ENCODE data around the gene DMTF1. TPM values are rescaled to one million over a fixed set of nuclear protein-coding genes. Genes with fewer than 3 reads are reported as not detected.
A peak's percentile ranks its signal among the peaks of the same experiment; 100 is the strongest.

Gene DMTF1
- total and polyA plus RNA-seq, 2 of the 8 experiments (the other 6 are each of a cell fraction or from before 2014, with no cell fraction given) = 86.0 to 115 TPM

GRCh38 chr7:87129332-87129731 lies 22.9 kb upstream of the DMTF1 start (continued):
- TF ChIP-seq CHD7 (IDR thresholded peaks at IDR 0.05; ENCODE audit: insufficient replicate concordance, low read length) = peak; percentile 79
- no peak for TF ChIP-seq ZNF274 (IDR thresholded peaks at IDR 0.05; ENCODE audit: borderline replicate concordance, extremely low read depth, low read length)
- no peak for TF ChIP-seq POU5F1 (IDR thresholded peaks at IDR 0.05; ENCODE audit: low read depth, low read length)
- no peak for TF ChIP-seq SUZ12 (IDR thresholded peaks at IDR 0.05; ENCODE audit: low read length)
- no peak for TF ChIP-seq USF2 (IDR thresholded peaks at IDR 0.05; ENCODE audit: low read length)
- no peak for TF ChIP-seq ATF3 (IDR thresholded peaks at IDR 0.05; ENCODE audit: insufficient read depth, low read depth, low read length)
- no peak for TF ChIP-seq YY1 (IDR thresholded peaks at IDR 0.05; ENCODE audit: low read depth, low read length)
- TF ChIP-seq GABPA (IDR thresholded peaks at IDR 0.05; ENCODE audit: borderline replicate concordance, insufficient read depth, low read length) = no peak
